NB4 (cell line): ENCODE results near the gene TACC2.

Experiments
- CTCF ChIP-seq: IDR thresholded peaks from one replicate; pipeline ENCODE4 v1.5.1; 2012; ENCODE audit warnings: low read depth, low read length
- MYC ChIP-seq: IDR thresholded peaks from 2 replicates; pipeline ENCODE4 v1.6.1; 2011; ENCODE audit warnings: low read depth, low read length
- POLR2A ChIP-seq: IDR thresholded peaks from 2 replicates; pipeline ENCODE4 v1.6.1; 2011; ENCODE audit warnings: mild to moderate bottlenecking; ENCODE audit not compliant: insufficient read length; ENCODE audit errors: extremely low read depth
- TF ChIP-seq, protein P1 (sequence below): IDR thresholded peaks from 2 replicates; pipeline ENCODE4 v1.6.1; 2011; ENCODE audit warnings: low read depth, low read length

DNA sequence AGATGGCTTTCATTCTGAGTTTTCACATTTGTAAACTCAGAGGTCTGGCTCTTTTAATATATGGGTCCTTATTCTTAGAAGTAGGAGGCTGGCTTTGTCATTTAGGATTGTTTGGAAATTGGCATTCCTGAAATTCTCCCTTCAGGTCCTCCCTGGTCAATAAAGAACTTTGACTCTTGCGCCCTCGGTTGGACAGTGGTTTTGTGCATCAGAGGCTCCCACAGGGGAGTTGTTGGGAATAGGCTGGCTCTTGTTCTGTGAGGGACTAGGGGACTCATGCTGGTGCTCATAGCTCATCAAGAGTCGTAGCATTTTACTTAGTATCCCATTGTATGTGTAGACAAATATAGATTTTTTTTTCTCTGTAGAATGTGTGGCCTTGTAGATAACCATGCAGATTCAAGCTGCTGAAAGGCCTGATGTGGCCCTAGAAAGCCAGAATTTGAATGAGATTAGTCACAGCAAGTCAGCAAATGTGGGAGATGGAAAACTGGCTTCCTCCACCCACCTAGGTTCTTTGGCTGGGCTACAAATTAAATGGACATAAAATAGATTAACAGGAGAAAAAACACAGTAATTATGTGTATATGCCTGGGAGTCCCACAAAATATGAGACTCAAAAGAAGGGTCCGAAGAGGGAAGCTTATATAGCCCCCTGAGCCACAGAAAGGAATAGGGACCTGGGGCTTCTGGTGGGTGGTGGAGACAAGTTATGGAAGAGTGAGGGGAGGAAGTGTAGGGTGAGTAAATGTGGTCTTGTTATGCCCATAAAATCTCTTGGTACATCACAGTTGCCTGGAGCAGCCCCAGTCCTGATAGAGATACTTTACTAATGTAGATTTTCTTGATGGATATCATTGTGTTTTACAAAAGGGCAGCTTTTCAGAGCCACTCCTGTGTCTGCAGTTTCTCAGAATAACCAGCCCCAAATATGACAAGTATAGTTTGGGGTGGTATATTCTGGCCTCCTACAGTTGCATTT, 187.6 kb downstream of the TACC2 start:
- TF ChIP-seq CTCF (no peak), POLR2A (no peak), MYC (no peak)
- TF ChIP-seq, protein P1, sequence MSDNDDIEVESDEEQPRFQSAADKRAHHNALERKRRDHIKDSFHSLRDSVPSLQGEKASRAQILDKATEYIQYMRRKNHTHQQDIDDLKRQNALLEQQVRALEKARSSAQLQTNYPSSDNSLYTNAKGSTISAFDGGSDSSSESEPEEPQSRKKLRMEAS = no peak
